ENCODE results near the gene HGD.

- no peak for TF ChIP-seq CTCF (IDR thresholded peaks at IDR 0.05; ENCODE audit: low read depth, low read length)
- TF ChIP-seq EZH2phosphoT487 (IDR thresholded peaks at IDR 0.05; ENCODE audit: low read depth) = no peak
Observed at GRCh38 chr3:120693439-120694171, 11.6 kb upstream of the HGD start.

Measured in OCI-LY3 (cell line).